ENCODE results near the gene ZNF883. TPM values are rescaled to one million over a fixed set of nuclear protein-coding genes. Genes with fewer than 3 reads are reported as not detected.

Gene ZNF883
- total and polyA plus RNA-seq, 2 of the 4 experiments (the other 2 are of a cell fraction), result 0.51 to 0.54 TPM

DNA sequence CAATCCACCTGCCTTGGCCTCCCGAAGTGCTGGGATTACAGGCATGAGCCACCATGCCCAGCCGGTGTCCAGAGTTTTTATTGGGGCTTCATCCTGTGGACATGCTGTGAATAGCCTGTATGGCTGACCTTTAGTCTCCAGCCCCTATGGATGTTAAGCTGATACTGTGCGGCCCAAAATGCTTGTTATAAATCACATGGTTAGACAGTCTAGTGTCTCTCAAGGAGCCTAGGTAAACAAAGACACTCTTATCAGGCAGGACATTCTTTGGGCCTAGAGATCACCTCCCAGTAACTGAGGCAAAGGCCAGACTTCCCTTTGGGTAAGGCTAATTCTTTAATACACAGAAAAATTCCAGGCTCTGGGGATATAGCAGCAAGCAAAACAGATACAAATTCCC is 99.4 kb downstream of the ZNF883 start:
- ChIA-PET POLR2A (ENCODE audit: unreplicated experiment) (no interaction called here), CTCF (no interaction called here)
- in situ Hi-C loops (cut with MboI; ENCODE audit: low sequenced_read_pairs), result no loop called here
- Histone ChIP-seq H2BK20ac (ENCODE audit: low read depth, low read length) (no peak overlapping the region), H2BK120ac (ENCODE audit: low read depth, low read length) (no peak overlapping the region), H3K27ac (ENCODE audit: insufficient read depth, low read length) (no peak overlapping the region), H2AK5ac (ENCODE audit: low read depth, low read length) (no peak overlapping the region), H2AK9ac (replicated peaks; ENCODE audit: low read depth, low read length, poor library complexity) (no peak overlapping the region), H3K9ac (ENCODE audit: low read depth, low read length) (no peak overlapping the region), H3K56ac (ENCODE audit: extremely low read depth, insufficient read depth, low read length) (no peak overlapping the region), H4K20me1 (ENCODE audit: insufficient read depth, low read length) (no peaks in the 10 kb centered on the region), H3K4me2 (ENCODE audit: low read depth, low read length) (no peak overlapping the region), H2BK15ac (ENCODE audit: low read depth, low read length) (no peak overlapping the region), H2BK5ac (ENCODE audit: low read depth, low read length, poor library complexity, severe bottlenecking) (no peak overlapping the region), H3K4me3 (ENCODE audit: insufficient read depth, low read depth, low read length) (no peak overlapping the region), H2AFZ (replicated peaks; ENCODE audit: low read length, poor library complexity) (no peak overlapping the region), H3K9me1 (ENCODE audit: insufficient read depth, low read length) (no peaks in the 10 kb centered on the region), H3K18ac (ENCODE audit: low read depth, low read length) (no peak overlapping the region), H3K4ac (ENCODE audit: low read depth, low read length) (no peak overlapping the region), H4K8ac (ENCODE audit: low read depth in 2 of 2, low read length in 2 of 2) (no peak overlapping the region), H3K36me3 (ENCODE audit: control insufficient read depth, insufficient read depth, low read length) (no peaks in the 10 kb centered on the region), H3K23ac (ENCODE audit: low read depth, low read length) (no peak overlapping the region), H3K9me3 (ENCODE audit: control insufficient read depth, insufficient read depth, low read length) (no peaks in the 10 kb centered on the region), H3K14ac (replicated peaks; ENCODE audit: low read depth, low read length) (no peak overlapping the region), H4K5ac (ENCODE audit: low read depth, low read length) (no peak overlapping the region), H3K4me1 (ENCODE audit: control insufficient read depth, insufficient read depth, low read length) (no peaks in the 10 kb centered on the region), H3K79me1 (ENCODE audit: low read depth in 1 of 2, low read length in 2 of 2) (no peaks in the 10 kb centered on the region), H3K27me3 (ENCODE audit: control insufficient read depth, insufficient read depth, low read length) (peaks cover 34% of the 10 kb centered on the region), H4K91ac (ENCODE audit: insufficient read depth, low read depth, low read length) (no peak overlapping the region)
- ATAC-seq (ENCODE audit: low read depth) (no peak), DNase-seq (no peak)
- intact Hi-C loops (cut with micrococcal nuclease), result no loop called here
- 29% methylated on average over 1 of the region's 3 CpGs; no CpG with 5 or more reads in 1 of the 2 experiments for WGBS, 2 experiments (ENCODE audit: extremely low coverage in 2 of 2, insufficient read length in 1 of 2)
- no TSS peak for BruUV-seq (replicated peaks)
- no peak for TF ChIP-seq MXI1 (IDR thresholded peaks at IDR 0.05; ENCODE audit: borderline replicate concordance, low read depth, low read length)
- no peak for TF ChIP-seq CHD1 (IDR thresholded peaks at IDR 0.05; ENCODE audit: low read depth, low read length)
- TF ChIP-seq POLR2A (IDR thresholded peaks at IDR 0.05; ENCODE audit: low read depth, low read length), result no peak
- no peak for TF ChIP-seq MAZ (IDR thresholded peaks at IDR 0.05; ENCODE audit: borderline replicate concordance, low read depth, low read length)
- no peak for TF ChIP-seq RAD21 (IDR thresholded peaks at IDR 0.05; ENCODE audit: low read length)
- TF ChIP-seq, protein P1, sequence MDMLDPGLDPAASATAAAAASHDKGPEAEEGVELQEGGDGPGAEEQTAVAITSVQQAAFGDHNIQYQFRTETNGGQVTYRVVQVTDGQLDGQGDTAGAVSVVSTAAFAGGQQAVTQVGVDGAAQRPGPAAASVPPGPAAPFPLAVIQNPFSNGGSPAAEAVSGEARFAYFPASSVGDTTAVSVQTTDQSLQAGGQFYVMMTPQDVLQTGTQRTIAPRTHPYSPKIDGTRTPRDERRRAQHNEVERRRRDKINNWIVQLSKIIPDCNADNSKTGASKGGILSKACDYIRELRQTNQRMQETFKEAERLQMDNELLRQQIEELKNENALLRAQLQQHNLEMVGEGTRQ (IDR thresholded peaks at IDR 0.05; ENCODE audit: low read depth, low read length), result no peak
- TF ChIP-seq, protein P2, sequence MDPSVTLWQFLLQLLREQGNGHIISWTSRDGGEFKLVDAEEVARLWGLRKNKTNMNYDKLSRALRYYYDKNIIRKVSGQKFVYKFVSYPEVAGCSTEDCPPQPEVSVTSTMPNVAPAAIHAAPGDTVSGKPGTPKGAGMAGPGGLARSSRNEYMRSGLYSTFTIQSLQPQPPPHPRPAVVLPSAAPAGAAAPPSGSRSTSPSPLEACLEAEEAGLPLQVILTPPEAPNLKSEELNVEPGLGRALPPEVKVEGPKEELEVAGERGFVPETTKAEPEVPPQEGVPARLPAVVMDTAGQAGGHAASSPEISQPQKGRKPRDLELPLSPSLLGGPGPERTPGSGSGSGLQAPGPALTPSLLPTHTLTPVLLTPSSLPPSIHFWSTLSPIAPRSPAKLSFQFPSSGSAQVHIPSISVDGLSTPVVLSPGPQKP (IDR thresholded peaks at IDR 0.05; ENCODE audit: borderline replicate concordance, low read depth, low read length), result no peak
- TF ChIP-seq, protein P3, sequence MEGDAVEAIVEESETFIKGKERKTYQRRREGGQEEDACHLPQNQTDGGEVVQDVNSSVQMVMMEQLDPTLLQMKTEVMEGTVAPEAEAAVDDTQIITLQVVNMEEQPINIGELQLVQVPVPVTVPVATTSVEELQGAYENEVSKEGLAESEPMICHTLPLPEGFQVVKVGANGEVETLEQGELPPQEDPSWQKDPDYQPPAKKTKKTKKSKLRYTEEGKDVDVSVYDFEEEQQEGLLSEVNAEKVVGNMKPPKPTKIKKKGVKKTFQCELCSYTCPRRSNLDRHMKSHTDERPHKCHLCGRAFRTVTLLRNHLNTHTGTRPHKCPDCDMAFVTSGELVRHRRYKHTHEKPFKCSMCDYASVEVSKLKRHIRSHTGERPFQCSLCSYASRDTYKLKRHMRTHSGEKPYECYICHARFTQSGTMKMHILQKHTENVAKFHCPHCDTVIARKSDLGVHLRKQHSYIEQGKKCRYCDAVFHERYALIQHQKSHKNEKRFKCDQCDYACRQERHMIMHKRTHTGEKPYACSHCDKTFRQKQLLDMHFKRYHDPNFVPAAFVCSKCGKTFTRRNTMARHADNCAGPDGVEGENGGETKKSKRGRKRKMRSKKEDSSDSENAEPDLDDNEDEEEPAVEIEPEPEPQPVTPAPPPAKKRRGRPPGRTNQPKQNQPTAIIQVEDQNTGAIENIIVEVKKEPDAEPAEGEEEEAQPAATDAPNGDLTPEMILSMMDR (conservative IDR thresholded peaks at IDR 0.05; ENCODE audit: low read depth, low read length), result no peak
- TF ChIP-seq SMC3 (IDR thresholded peaks at IDR 0.05; ENCODE audit: low read depth, low read length), result no peak
- no peak for TF ChIP-seq RFX5 (IDR thresholded peaks at IDR 0.05; ENCODE audit: low read depth, low read length)
- TF ChIP-seq NFE2L2 (IDR thresholded peaks at IDR 0.05; ENCODE audit: low read depth, low read length), result no peak
- no peak for TF ChIP-seq BHLHE40 (IDR thresholded peaks at IDR 0.05; ENCODE audit: low read depth, low read length)
- TF ChIP-seq RCOR1 (IDR thresholded peaks at IDR 0.05; ENCODE audit: insufficient replicate concordance, low read length), result no peak
- no peak for TF ChIP-seq FOS (IDR thresholded peaks at IDR 0.05; ENCODE audit: low read depth, low read length)
- TF ChIP-seq MAFK (IDR thresholded peaks at IDR 0.05; ENCODE audit: low read depth, low read length), result no peak
- TF ChIP-seq CEBPB (IDR thresholded peaks at IDR 0.05; ENCODE audit: low read depth, low read length), result no peak
- dilution Hi-C loops (cut with HindIII; ENCODE audit: low sequenced_read_pairs, unreplicated experiment), result no loop called here

Measured in IMR-90 (cell line).